Activated gamma-delta T cell treated with Interleukin-2 at 50 U/mL for 16 hours (primary cell): ENCODE measurements around the gene LUC7L3.
A peak's percentile ranks its signal among the peaks of the same experiment; 100 is the strongest.

Source experiments
- DNase-seq: peaks from one replicate; pipeline ENCODE4 v3.0.0-alpha.2; 2020

LUC7L3 gene

DNA sequence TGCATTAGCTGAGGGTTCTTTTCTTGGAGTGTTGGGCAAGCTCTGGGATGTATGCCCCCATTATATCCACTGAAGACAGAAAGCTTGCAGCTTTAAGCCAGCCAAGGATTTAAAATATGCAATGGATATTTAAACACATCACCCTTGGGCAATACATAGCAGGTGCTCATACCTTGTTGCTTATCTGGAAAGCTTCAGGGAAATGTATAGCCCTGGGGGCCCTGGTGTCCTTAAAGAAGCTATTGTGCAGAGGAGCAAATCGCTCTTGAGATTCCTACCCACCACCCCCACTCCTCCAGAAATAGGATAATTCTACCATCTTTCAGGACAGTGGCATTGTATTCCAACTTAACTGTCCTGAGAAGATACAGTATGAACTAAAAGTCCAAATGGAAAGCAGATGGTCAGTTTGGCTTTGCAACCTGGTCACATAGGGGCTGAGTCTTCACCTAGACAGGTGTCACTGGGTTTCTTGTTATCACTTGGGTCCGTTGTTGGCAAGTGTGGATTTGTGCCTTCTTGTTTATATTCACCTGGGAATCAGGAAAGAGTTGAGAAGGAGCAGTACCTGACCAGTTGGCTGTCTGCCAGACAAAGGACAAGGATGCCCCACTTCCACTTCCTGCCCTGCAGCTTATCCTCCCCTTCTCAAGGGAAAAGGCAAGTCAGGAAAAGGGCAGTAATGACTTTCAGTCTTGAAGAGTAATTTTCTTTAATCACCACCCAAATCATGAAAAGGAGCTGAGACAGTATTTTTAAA is 44.5 kb downstream of the LUC7L3 start:
- no peak for DNase-seq

DNA sequence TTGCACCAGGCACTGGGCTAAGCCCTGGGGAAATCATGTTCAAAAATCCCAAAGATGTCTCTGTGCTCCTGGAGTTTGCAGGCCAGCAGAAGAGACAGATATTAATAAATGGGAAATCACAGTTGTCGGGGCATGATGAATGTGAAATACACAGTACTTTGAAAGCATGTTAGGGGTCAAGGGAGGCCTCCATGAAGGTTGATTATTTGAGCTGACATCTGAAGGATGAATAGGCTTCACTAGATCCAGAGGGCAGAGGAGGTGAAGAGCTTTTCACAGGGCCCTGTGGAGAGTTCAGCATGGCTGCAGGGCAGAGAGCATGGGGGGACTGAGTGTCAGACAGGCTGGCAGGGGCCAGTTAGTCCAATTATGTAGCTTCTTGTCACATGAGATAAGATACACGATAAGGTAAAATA is 45.3 kb downstream of the LUC7L3 start:
- no peak for DNase-seq

DNA sequence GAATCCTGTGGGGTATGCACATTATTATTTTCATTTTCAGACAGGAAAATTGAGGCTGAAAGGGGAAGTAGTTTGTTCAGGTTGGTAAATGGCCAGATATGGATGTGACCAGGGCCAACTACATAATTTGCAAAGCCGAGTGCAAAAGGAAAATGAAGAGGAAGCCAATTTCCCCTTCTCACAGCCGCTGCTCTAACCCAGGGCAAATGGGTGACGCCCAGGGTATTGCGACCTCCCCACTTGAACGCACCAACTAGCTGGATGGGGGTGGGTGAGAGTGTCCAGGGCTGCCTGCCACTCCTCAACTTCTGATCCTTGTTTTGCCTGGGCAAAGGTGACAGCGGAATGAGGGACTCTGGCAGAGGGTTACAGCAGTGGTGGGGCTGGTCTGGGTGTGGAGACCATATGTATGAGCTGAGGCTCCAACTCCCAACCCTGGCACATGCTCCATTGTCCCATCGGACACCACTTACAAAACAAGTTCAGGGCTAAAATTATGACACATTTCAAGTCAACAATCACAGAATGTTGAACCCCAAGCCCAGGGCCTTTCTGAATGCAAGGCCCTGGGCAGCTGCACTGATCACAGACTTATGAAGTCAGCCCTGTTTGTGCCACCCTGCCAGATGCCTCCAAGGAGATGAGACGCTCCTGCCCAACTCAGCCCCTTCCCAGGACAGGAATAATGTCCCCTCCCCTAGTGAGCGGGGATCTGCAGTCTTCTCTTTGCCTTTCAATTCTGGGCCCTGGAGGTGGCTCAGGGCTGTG is 46.2 kb downstream of the LUC7L3 start:
- DNase-seq, result no peak

DNA sequence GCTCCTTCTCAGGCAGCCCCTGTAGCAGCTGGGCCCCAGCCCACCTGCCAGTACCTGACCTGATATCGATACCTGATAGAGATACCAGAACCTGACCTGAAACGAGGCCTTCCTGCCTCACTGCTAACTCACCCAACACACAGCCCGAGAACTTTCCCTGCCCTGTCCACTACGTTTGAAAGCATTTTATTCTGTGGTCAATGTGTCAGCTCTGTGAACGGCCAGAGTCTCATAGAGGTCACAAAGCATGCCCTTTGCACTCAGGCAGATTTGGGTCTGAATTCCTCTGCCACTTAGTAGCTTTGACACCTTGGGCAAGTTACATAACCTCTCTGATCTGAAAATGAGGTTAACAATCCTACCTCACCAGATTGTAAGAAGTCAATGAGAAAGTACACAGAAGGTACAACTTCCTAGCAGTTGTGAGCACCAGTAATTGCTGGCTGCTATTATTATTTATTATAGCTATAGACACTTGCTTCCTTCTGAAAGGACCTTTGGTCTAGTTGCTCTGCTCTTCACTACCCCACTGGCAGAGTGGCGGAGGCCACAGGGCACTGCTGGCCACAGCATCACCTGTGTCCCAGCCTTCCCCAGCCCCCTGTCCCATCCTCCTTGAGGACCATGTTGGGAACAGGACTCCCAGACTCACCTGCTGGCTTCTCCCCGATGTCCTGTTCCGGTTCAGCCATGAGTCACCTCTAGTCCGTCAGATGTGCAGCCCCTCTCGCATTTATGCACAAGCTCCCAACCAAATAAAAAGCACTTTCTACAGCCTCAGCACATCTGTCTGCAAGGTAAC is 47.0 kb downstream of the LUC7L3 start:
- DNase-seq, result no peak

DNA sequence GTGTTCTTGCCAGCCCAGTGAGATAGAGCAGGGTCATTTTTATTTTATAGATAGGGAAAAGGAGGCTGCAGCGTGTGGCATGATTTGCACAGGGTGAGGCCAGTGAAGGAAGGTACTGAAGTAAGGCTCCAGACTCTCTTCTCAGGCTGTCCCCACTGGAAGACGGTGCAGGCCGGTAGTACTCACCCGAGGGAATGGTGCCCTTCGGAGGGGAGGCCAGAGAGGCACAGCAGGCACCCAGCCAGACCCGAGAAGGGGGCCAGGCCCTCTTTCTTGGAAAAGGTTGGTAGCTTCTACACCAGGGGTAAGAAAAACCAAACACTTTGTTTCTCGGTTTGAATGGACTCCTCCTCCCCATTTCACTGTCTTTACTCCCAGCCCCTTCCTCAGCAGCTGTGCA is 47.6 kb downstream of the LUC7L3 start:
- DNase-seq, result no peak

DNA sequence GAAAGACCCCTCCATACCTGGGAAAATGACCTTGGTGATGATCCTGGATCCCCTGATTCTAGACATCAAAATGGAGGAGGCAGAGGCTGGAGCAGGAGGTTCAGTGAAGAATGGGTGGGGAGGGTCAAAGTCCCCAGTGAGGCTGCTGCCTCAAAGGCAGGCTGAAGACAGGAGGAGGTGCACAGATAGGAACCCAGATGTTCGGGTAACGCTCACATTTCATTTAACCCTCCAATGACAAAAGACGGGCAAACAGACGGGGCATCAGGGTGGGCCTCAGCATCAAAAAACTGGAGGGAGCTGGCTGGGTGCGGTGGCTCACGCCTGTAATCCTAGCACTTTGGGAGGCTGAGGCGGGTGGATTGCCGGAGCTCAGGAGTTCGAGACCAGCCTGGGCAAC is 48.0 kb downstream of the LUC7L3 start, which contains the start of gene ANKRD40CL:
Gene ANKRD40CL (minus strand): TSS at position 73 of the 400 bp plus-strand sequence. CDS start 605 bp downstream, outside the sequence.
- no peak for DNase-seq

DNA sequence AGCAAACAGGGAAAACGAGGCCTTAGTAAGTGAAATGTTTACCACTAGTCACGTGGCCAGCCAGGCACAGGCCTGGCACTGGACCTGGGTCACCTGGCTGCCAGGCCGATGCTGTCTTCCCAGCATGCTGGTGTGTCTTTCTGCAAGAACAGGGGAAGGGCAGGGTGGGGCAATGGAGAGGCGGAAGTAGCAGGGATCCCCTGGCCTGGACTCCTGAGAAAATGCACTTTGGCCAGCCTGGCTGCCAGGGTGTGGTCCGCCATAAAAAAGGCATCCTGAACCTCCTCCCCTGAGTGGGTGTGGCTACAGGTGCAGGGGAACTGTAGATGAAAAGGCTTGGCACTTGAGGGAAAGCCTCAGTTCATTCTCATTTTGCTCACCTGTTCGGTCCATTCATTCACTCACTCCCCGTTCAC is 49.0 kb downstream of the LUC7L3 start:
- no peak for DNase-seq

DNA sequence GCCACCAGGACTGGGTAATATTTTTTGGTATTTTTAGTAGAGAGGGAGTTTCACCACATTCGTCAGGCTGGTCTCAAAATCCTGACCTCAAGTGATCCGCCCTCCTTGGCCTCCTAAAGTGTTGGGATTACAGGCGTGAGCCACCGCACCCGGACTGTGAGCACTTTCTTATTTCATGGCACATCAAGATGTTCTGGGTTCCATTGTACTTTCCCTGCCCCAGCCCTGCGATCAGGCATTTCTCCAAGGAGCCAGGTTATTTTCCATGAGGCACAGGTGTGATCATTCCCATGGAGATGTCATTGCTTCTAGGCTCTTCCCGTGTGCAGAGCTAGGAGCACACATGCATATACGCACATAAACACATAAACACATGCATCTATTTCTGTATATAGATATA is 50.5 kb downstream of the LUC7L3 start:
- DNase-seq, result no peak

DNA sequence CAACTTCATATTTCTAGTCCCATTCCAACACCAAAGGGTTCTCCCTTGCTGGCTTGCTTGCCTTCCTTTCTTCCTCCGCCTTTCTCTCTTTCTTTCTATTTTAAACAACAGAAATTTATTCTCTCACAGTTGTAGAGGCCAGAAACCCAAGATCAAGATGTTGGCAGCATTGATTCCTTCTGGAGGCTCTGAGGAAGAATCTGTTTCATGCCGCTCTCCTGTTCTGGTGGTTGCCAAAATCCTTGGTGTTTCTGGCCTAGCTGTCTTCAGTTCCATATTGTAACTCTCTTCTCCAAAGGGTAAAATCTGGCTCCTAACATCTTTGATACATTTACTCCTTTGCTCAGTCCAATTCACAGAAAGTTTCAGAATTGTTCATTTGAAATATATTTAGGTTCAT is 50.9 kb downstream of the LUC7L3 start:
- DNase-seq, result no peak

DNA sequence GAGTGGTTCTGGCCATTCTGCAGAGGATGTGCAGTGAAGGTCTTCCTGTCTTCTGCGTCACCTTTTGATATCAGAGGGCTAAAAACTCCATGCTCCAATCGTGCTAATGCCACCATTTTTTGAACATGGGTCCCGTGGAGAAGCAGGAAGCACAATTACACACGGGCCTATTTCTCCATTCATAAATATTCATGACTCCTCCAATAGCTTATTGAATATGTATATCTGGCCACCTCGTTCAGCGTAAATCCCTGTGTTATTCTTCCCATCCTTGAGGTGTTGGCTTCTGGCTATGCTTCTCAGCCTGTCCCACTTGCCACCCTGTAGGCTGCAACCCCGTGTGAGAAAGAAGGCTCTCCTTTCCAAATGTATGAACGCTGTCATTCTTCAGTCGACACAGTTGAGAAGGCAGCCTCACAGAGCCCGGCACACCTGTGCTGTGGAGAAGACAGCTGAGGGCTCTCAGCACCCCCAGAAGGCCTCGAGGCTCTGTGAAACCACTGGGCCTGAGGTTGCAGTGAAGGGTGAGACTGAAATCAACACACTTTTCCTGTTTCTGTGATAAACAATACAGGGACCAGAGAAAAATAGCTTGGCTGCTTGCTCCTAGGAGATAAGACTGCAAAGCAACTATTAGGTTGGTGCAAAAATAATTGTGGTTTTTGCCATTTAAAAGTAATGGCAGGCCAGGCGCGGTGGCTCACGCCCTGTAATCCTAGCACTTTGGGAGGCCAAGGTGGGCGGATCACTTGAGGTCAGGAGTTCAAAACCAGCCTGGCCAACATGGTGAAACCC is 52.8 kb downstream of the LUC7L3 start:
- DNase-seq, result no peak

DNA sequence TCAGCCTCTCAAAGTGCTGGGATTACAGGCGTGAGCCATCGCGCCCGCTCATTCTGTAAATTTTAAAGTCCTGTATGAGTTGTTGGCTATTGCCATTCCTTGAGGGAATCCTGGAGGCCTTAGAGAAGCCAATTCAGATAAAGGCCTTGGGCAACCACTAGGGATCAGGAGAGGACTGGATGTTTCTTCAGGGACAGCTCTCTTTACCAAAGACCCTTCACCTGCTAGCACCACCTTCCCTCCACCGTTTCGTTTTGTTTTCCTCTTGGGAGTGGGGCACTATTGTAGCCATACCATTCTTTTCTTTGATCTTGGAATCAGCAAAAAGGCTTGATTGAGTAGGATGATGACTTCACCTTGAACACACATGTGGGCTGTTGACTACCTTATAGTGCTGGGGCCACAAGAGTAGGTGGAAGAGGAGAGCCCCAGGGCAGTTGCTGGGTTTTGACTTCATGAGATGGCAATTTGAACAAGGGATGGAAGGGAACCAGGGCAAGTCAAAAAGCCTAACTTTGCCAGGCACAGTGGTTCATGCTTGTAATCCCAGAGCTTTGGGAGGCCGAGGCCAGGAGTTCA is 54.9 kb downstream of the LUC7L3 start:
- DNase-seq, result no peak

DNA sequence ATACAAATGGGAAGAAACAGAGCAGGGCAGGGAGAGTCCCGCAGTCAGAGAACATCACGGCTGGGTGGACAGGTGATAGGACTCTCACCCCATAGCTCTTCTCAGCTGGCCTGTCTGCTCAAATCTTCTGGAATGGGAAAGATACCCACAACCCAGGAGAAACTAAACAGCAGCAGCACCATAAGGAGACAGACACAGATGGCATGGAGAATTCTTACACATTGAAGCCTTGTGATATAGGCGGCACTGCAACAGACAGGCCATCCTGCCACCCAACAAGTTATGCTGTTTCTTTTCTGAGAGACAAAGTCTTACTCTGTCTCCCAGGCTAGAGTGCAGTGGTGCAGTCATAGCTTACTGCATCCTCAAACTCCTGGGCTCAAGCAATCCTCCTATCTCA is 56.5 kb downstream of the LUC7L3 start:
- DNase-seq, result no peak

DNA sequence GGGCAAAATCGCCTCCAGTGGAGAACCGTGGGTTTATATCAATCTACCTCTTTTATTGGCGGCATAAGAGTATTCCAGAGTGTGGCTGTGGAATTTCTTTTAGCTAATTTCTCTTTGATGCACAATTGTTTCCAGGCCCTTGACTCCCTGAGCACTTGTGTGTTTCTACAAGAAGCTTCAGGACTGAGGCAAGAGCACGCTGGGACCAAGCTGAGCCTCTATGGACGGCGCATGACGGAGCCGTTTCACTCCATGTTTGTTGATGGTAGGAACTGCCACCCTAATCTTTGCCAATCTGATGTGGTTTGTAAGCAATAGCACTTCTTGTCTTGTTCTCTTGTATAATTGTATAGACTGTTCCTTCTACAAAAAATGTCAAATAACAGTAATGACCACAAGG is 59.1 kb downstream of the LUC7L3 start:
- DNase-seq, result no peak

DNA sequence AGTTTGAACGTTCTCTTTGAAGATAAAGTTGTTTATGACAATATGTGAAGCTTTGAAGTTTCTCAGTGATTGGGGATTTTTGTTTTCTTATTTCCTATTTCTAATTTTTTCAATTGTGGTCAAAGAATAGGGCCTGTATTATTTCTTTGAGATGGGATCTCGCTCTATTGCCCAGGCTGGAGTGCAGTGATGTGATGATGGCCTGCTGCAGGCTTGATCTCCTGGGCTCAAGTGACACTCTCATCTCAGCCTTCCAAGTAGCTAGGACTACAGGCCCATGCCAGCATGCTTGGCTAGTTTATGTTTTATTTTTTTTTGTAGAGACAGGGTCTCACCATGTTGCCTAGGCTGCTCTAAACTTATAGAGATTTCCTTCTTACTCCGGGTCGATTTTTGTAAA is 59.6 kb downstream of the LUC7L3 start:
- no peak for DNase-seq

DNA sequence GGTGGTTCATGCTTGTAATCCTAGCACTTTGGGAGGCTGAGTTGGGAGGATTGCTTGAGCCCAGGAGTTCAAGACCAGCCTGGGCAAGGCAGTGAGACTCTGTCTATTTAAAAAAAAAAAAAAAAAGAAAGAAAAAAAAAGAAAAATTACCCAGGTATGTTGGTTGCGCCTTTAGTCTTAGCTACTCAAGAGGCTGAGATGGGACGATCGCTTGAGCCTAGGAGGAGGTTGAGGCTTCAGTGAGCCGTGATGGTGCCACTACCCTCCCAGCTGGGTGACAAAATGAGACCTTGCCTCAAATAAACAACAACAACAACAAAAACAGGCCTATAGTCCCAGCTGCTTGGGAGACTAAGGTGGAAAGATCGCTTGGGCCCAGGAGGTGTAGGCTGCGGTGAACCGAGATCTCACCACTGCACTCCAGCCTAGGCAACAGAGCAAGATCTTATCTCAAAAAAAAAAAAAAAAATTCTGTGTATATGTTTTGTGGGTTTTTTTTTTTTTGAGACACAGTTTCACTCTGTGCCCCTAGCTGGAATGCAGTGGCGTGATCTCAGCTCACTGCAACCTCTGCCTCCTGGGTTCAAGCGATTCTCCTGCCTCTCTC is 60.4 kb downstream of the LUC7L3 start:
- DNase-seq, result peak; percentile 40

DNA sequence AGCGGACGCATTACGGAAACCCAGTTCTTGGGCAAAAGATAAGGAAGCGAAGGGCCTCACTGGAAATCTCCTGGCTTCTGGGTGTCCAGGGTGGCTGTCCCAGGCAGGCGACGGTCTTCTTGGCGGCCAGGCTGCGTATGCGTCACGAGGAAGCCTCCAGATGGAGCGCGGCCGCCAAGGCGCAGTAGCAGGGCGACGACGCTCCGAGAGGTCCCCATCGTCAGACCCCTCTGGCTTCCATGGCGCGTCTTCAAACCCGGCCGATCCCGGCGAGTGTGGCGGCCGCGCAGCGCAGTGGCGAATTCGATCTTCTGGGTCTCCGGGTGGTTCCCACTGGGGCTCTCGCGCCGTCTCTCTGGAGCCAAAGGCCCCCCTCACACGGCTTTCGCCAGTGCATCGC is 61.8 kb downstream of the LUC7L3 start:
- no peak for DNase-seq

DNA sequence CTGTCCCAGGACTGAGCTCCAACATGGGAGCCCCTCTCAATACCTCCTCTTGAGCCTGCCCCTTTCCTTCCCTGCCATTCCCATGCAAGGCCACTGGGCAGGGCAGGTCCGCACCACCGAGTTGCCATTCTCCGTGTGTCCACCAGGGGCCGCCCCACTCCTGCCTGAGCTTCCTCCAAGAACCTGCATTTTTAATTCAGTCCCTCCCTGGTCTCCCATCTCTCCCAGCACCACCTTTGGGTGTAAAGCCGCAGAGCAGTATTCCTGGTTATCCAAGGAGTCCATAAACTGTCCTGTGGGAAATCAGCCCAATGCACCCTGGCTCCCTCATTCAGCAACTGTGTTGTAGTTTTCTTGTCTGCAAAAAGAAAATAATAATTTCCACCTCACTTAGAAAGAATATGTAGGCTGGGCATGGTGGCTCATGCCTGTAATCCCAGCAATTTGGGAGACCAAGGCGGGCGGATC is 63.8 kb downstream of the LUC7L3 start:
- peak; percentile 75 for DNase-seq

DNA sequence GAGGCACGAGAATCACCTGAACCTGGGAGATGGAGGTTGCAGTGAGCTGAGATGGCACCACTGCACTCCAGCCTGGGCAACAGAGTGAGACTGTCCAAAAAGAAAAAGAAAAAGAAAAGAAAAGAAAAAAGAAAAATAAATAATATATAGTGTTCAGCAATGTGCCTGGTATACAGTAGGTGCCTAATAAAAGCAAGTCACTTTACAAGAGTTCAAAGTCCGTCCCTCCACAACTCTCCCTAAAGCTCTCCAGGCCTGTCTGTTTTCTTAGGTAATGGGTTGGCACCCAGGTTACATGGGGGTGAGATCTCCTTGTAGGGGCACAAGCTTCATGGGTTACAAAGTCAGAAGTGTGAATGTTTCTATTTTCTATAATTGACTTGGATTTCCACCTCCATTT is 64.5 kb downstream of the LUC7L3 start:
- no peak for DNase-seq

DNA sequence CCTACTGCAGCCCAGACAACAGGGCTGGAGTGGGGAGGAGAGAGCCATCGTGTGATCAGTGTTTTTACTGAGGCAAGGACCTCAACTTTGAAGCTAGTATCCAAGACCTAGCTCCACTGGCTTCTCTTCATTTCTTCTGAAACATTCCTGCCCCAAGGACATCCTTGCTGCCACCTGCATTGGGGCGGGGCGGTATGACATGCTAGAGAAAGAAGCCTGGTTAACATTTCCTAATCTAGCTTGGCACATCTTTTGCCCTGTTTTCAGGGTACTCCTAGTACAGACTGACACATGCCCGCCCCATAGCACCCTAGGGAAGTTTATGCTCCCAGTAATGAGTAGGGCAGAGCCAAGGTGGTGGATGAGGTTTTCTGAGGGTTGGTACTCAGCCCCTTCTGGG is 65.7 kb downstream of the LUC7L3 start:
- DNase-seq, result no peak

DNA sequence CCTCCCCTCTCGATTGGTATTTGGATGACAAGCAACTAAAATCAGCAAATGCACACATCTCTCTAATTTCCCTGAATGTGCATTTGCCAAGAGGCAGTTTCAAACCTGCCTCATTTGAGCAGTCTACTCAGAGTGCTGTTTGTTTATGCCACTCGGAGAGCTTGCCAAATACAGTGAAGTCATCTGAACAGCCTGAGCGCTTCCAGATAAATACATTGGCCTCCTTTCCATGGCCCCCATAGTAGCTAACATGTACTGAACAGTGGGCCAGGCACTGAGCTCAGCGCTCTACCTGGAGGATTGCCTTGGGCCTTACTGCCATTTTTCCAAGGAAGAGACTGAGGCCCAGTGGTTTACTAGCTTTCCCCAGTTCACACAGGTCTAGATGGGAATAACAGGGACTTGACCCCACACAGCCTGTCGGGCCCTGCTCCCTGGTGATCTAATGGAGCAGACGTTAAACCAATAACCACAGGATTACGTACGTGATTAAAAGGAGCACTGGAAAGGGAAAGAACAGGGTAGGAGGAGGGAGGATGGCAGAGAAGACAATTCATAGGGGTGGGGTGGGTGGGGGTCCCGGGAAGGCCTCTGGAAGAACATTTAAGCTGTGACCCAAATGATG is 66.7 kb downstream of the LUC7L3 start:
- DNase-seq, result no peak

DNA sequence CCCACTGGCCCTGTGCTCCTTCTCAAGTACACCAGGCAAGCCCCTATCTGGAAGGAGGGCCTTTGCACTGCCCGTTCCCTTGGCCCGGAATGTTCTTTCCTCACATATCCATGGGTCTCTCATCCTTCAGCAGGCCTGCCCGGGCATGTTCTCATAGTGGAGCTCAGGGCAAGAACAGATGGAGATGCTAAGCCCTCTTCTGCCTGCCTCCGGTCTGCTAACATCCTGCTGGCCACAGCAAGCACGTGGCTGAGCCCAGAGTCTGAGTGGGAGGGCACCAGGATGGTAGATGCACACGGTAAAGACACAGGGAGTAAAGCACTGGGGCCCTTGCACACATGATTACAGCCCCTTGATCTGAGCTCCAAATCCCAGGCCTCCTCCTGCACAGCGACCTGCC is 67.7 kb downstream of the LUC7L3 start:
- no peak for DNase-seq
